NCI-H82 treated with DMSO at 0.1 percent for 48 hours (cell line): ENCODE data around the gene C3orf22.
"Not testable (repeated sequence)": the region's sequence is repeated elsewhere in the genome, so short reads cannot be mapped to it uniquely, and the experiment has no call there.

ENCODE experiments used
- DNase-seq: peaks from one replicate; lab custom pipeline; 2025; ENCODE audit not compliant: unreplicated experiment; lab: John Stamatoyannopoulos, UW

C3orf22 gene

DNA sequence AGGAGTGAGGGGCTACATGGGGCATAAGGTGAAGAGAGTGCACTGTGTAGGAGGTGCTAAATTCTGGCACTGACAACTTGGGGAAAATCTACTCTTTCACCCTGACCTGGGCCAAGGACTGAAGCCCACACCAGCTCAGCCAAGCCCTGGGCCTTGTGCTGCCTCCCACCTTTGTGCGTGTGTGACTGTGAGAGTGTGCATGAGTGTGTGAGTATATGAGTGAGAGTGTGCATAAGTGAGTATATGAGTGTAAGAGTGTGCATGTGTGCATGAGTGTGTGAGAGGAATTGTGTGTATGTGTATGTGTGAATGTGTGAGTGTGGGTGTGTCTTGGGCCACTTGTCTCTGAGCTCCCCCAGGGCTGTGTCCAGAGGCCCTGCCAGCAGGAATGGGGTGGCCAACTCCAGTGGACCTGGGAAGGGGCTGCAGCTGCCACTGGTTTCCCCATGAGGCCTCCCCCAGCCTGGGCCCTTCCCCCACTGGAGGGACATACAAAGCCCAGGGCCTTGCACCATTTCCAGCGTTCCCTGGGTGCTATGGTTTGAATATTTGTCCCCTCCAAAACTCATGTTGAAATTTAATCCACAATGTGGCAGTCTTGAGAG is 15.2 kb downstream of the C3orf22 start:
- DNase-seq: no peak

DNA sequence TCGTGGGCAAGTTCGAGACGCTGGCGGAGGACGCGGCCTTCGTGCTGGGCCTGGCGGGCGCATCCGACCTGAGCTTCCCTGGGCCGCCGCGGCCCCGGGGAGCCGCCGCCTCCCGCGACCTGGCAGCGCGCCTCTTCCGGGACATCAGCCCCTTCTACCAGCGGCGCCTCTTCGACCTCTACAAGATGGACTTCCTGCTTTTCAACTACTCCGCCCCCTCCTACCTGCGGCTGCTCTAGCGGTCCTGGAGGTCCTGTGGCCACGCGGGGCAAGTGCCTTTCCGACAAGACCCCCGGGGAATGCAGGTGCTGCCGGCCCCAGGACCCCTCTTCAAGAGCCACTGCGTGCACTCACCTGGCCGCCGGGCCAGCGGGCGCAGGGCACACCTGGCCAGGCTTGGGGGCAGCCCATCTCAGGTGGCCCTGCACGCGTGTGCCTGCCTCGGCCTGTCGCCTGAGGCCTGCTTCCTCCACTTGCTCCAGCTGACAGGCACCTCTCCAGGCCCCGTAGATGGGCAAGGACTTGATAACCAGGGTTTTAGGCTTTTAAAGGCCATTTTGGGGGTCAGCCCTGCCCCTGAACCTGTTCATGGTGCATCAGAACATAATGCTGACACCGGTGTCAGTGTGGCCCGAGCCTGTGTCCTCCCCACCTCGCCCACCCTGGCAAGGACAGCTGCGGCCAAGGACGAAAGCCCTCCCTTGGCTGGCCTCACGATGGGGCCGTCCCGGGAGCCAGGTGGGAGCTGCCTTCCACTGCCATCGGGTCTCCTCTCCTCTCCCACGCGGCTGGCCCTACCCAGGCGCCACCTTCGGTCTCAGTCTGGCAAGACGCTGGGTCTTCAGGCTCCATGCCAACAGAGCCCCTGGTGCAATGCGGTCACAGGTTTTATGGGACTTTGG is 16.1 kb downstream of the C3orf22 start:
- no peak for DNase-seq

DNA sequence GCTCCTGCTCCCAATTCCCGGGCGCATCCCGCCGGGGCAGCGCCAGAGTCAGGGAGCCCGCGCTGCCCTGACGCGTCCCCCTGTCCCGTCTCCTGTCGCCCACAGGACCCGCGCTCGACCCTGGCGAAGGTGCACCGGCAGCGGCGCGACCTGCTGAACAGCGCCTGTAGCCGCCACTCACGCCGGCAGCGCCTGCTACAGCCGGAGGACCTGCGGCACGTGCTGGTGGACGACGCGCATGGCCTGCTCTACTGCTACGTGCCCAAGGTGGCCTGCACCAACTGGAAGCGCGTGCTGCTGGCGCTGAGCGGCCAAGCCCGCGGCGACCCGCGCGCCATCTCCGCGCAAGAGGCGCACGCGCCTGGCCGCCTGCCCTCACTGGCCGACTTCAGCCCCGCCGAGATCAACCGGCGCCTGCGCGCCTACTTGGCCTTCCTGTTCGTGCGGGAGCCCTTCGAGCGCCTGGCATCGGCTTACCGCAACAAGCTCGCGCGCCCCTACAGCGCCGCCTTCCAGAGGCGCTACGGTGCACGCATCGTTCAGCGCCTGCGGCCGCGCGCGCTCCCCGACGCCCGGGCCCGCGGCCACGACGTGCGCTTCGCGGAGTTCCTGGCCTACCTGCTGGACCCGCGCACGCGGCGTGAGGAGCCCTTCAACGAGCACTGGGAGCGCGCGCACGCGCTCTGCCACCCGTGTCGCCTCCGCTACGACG is 16.9 kb downstream of the C3orf22 start:
- no peak for DNase-seq

DNA sequence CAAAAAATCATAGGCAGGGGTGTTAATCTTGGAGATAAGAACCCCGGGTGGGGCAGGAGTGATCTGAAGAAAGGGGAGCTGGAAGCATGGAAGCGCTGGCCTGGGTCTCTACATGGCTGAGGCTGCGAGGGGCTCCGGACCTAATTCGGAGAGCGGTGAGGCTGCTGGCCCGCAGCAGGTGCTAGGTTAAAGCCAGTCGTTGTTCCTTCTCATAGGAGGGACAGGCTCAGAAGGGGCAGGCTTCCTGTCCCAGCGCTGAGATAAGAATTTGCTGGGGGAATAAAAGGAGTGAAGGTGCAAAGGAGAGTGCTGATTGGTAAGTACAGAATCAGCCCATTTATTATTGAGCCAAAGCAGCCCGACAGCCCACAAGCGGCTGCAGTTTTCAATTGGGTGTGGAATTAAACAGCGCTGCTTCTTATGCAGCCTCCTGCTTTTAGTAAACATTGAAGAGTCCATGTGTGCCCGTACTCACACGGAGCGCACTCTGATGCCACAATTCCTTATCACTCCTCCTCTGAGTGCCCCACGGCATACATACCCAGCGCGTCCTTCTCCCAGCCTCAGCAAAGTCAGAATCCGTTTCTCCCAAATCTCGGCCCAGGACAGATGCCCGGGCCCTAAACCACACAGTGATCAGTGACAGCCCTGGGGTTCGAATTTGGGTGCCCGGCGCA is 17.6 kb downstream of the C3orf22 start:
- DNase-seq: no peak

DNA sequence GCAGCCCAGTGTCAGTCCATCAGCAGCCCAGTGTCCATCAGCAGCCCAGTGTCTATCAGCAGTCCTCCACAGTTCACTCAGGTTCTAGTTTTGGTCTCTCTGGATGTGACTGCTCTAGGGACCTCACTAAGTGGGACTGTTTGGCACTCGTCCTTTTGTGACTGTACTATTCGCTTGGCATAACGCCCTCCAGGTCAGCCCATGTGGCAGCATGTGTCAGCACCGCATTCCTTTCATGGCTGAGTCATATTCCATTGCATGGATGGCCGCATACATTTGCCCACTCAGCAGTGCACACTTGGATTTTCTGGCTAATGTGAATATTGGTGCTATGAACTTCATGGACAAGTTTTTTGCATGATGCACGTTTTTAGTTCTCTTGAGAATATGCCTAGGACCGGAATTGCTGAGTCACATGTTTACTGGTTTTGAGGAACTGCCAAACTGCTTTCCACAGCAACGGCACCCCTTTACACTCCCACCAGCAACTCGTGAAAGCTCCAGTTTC is 18.3 kb downstream of the C3orf22 start:
- DNase-seq: no peak

DNA sequence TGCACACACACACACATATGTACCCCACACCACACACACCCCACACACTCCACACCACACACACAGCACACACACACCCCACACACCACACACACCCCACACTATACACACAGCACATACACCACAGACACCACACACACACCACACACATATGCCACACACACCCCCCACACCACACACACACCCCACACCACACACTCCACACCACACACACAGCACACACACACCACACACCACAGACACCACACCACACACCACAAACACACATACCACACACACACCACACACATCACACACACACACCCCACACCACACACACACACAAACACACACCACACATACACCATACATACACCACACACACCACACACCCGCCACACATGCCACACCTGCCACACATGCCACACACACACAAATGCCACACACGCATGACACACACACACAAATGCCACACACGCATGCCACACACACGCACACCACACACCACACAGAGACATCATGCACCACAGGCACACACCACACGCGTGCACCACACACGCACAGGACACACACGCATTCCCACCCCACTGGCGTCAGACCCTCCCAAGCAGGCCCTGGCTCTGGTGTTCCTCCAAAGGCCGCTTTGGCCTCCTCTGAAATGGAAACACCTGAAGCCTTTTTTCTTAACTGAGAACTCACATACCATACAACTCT is 19.0 kb downstream of the C3orf22 start:
- DNase-seq: no peak

DNA sequence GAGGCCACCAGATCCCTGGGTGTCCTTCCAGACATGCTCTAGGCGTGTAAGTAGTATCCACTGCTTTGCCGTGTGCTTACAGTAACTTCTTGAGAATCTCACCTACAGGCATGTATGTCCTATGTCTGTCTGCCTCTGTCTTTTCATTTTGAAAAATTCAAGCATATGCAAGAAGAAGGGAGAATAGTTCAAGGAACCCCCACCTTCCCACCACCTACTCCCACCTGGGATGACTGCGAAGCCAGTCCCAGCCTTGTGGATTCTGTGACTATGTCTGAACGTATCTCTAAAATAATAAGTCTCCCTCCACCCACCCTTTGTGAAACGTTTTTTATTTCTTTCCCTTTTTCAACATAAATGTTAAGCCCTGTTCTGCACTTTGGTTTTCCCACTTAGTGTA is 19.8 kb downstream of the C3orf22 start:
- DNase-seq: no peak

DNA sequence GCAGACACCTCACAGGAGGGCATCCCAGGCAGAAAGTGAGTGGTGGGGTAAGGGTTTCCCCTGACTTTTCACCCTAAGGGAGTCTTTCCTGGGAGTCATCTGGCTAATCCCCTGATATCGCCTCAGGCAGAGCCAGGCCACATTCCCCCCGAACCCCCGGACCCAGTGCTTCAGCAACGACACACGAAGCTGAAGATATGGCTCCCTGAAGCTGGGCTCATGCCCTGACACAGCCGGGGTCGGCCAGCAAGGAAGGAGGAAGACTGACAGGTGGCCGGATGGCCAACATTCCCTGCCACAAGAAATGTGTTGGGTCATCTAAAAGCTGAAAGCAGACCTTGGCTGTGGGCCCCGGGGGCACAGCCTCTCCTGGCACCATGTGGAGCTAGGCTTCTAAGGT is 20.4 kb downstream of the C3orf22 start:
- no peak for DNase-seq

DNA sequence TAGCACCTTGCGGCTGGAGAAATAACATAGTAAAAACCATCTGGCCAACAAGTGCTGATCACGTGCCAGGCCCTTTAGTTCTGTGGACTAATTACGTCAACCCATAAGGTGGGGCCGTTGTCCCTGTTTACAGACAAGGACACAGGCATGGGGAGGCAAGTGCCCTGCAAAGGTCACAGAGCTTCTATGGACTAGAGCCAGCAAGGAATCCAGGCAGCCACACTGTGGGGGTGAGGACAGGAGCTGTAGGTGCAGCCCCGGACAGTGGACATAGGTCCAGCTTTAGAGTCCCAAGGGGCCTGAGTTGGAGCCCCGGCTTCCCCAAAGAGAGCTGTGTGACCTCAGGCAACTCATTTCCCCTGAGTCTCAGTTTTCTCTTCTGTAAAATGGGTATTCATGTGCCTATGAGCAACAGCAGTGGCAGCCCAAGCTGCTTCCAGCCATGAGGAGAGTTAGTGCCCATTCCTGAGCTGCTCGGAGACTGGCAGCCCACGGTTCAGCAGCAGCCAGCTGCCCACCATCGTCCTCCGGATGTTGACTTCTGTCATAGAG is 20.9 kb downstream of the C3orf22 start:
- no peak for DNase-seq

DNA sequence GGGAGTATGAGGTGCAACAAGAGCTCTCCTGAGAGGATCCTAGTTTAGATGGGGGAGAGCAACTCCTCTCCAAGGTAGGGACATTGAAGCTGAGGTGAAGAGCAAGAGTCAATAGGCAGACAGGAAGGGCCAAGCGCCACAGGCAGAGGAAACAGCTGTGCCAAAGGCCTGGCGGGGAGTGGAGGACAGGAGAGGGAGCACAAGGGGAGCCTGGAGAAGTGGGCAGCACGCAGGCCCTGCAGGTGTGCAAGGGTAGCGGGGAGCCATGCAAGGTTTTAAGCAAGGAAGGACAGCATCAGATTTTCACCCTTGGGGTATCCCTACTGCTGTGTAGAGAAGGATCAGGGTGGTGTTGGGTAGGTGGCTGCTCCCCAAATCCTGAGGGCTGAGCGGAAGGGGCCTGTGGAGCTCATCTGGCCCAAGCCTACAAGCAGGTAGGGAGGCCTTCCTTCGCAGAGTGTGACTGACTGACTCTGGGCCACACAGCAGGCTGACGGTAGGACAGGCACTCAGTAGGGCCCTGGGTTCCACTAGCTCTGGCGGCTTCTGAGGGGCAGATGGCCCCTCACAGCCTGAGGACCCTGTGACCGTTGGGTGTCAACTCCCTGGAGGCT is 21.5 kb downstream of the C3orf22 start:
- DNase-seq: no peak

DNA sequence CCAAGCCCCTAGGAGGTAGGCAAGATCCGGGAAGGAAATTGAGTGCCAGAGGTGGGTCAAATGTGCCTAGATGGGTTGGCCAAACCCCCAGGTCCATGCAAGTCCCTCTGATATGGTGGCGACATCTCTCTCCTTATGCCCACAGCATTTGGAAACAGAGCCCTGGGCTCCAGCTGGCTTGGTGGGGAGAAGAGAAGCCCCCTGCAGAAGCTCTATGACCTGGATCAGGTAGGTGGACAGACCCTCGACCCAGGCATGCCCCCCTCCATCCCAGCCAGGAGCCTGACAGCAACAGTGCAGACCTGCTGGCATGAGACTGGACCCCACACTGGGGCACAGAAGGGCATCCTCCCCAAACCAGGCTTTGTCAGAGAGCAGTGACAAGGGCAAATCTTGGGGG is 22.6 kb downstream of the C3orf22 start:
- no peak for DNase-seq

DNA sequence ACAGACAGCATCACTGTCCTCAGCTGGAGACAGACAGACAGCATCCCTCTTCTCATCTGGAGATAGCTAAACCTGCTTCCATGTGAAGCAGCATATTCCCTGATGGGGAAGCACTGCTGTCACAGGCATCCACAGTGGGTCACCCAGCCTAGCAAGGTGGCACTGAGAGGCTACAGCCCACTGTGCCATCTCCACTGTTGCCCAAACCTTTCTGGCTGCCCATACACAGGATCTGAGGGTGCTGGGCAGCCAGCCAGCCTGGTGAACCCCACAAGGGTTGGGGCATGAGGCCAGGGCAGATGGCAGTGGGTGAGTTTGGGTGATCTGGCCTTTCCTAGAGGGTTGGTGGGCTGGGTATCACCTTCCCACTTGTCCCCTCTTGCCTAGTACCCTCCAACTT is 23.1 kb downstream of the C3orf22 start:
- no peak for DNase-seq

DNA sequence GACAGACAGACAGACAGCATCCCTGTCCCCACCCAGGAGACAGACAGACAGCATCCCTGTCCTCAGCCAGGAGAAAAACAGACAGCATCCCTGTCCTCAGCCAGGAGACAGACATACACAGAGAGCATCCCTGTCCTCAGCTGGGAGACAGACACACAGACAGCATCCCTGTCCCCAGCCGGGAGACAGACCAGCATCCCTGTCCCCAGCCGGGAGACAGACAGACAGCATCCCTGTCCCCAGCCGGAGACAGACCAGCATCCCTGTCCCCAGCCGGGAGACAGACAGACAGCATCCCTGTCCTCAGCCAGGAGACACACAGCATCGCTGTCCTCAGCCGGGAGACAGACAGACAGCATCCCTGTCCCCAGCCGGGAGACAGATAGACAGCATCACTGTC is 24.0 kb downstream of the C3orf22 start:
- DNase-seq: not testable (repeated sequence)

DNA sequence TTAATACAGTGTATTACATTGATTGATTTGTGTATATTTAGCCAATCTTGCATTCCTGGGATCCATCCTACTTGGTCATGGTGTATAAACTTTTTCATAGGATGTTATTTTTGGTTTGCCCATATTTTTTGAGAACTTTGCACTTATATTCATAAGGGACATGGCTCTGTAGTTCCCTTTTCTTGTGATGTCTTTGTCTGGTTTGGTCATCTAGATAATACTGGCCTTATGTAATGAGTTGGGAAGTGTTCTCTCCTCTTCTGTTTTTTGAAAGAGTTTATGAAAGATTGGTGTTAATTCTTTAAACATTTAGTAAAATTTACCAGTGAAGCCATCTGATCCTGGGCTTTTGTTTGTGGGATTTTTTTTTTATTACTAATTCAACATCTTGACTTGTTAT is 25.2 kb downstream of the C3orf22 start:
- DNase-seq: no peak

DNA sequence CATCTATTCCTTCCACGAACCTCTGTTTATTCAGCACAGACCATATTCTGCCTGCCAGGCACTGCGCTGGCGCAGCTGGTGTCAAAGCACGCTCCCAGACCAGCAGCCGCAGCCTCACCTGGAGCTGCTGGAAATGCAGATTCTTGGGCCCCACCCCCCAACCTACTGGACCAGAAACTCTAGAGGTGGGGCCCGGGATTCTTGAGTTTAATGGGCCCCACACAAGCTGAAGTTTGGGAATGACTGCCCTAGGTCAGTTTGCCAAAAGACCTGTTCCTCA is 27.7 kb downstream of the C3orf22 start:
- DNase-seq: no peak

DNA sequence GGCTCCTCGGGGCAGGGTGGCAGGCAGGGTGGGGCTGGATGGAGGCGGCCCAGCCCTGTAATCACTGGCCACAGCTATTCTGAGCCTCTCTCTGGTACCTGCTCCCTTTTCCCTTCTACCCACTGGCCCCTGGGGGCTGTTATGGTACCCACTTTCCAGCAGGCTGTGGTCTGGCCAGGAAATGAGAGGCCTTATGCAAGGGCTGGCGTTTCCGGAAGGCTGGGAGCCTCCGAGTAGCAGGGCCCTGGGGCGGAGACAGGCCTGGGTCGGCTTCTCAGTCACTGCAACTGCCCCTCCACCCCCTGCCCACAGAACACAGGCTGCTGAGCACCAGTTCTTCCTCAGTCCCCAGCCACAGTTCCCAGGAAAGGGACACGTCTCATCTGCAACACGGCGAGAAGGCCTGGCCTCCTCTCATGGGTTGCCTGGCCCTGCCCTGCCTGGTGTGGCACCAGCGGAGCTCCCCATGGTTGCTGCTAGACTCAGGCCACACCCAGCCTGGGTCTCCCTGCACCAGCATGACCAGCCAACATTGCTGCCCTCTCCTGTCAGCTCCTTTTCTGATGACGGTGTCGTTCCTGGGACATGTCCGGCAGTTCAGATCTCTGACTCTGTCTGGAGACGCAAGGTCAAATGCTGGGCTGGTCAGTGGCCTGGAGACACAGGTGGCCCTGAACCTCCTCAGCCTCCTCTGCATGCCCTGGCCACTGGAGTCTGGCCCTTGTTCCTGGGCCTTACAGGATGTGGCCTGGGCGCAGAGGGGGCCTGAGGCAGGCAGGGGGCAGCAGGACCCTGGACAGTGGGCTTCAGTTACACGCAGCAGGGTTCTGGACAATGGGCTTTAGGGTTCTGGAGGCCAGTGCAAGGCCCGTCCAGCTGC is 28.3 kb downstream of the C3orf22 start:
- DNase-seq: no peak

DNA sequence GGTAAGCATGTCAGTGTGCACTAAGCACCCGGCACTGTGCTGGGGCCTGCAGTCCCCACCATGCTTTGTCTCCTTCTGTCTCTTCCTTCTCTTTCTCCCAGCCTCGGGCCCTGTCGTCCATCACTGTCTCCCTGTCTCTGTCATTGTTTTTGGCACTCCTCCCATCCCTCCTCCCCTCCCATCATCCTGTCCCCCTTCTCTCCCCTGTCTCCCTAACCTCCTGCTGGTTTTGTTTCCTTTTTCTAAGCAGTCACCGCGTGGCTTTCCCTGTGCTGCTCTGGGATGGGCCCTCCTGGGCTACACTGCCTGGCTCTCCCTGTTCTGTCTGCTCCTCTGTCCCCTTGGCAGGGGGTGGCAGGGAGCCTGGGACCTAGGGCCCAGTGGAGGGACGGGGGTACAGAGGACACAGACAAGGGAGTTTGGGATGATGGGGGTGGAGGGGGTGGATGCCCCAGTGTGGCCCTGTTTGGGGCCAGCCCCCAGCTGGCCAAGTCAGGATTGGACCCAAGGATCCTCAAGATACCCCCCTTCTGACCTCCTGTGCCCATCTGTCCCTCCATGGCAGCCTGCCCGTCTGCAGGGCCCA is 29.1 kb downstream of the C3orf22 start:
- no peak for DNase-seq

DNA sequence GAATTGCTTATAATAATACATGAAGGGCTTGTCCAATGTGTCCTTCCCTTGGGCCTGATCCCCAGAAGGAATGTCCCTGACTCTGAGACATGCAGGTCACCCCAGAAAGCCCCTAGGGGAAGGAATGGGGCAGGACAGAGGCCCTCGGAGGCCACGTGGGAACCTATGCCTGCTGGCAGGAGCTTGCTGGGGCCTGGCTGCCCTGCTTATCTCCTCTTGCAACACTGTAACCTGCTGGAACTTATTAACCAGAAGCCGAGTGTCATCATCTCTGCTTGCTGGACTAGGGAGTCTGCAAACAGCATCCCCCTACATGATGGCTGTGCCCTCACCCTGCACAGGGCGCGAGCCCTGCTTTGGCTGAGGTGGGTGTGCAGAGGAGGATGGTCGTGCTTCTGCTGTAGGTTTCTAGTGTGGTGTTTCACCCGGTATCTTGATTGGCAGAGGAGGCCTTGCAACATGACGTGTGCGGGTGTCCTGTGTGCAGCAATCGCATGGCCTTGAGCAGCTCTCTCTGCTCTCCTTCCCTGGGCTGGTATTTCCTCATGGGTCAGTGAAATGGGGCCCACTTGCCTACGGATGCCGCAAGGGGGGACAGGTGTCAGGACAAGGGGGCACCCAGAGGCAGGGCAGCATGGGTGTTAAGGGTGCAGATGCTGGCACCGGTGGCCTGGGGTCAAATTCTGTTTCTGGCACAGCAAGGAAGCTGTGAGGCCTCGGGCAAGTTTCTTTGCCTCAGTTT is 29.8 kb downstream of the C3orf22 start:
- DNase-seq: no peak
